Measurements from ENCODE around the gene MTF1.
"Not testable (repeated sequence)": the region's sequence is repeated elsewhere in the genome, so short reads cannot be mapped to it uniquely, and the experiment has no call there.

DNA sequence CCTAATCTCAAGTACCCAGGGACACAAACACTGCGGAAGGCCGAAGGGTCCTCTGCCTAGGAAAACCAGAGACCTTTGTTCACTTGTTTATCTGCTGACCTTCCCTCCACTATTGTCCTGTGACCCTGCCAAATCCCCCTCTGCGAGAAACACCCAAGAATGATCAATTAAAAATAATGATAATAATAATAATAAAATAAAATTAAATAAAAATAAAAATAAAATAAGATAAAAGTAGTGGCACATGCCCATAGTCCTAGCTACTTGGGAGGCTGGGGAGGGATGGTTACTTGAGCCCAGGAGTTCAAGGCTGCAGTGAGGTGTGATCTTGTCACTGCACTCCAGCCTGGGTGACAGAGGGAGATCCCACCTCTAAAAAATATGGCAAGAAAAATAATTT lies 38.2 kb upstream of the MTF1 start:
- not testable (repeated sequence) for TF ChIP-seq POLR2A, POLR2AphosphoS5 (IDR thresholded peaks at IDR 0.05)
- TF ChIP-seq, protein P1, sequence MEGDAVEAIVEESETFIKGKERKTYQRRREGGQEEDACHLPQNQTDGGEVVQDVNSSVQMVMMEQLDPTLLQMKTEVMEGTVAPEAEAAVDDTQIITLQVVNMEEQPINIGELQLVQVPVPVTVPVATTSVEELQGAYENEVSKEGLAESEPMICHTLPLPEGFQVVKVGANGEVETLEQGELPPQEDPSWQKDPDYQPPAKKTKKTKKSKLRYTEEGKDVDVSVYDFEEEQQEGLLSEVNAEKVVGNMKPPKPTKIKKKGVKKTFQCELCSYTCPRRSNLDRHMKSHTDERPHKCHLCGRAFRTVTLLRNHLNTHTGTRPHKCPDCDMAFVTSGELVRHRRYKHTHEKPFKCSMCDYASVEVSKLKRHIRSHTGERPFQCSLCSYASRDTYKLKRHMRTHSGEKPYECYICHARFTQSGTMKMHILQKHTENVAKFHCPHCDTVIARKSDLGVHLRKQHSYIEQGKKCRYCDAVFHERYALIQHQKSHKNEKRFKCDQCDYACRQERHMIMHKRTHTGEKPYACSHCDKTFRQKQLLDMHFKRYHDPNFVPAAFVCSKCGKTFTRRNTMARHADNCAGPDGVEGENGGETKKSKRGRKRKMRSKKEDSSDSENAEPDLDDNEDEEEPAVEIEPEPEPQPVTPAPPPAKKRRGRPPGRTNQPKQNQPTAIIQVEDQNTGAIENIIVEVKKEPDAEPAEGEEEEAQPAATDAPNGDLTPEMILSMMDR (IDR thresholded peaks at IDR 0.05): not testable (repeated sequence)

Data from prostate gland (tissue), 2 donors.